Measurements from ENCODE around the gene CCL5. TPM values are rescaled to one million over a fixed set of nuclear protein-coding genes. Genes with fewer than 3 reads are reported as not detected.

CCL5 gene
- total and polyA plus RNA-seq, 4 donors: 3.2 to 15.3 (median 10.7) TPM

DNA sequence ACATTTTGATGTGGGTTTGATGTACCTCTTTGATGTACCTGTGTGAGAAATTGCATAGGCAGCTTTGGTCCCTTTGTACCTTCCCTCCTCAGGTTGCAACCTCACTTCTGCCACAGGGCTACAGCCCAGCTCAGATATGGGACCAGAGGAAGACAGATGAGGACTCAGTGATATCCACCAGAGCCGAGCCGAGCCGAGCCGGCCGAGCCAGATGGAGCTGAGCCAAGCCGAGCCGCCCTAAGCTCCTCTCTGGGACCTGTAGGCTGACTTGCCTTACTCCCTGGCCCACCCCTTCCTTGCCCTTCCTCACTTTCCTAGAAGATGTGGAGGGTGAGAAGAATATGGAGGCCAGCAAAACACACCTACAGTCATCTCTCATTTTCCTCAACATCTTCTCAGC lies 15.3 kb downstream of the CCL5 start:
- H3K27ac ChIP-seq (ENCODE audit: low read depth in 1 of 2, low read length in 1 of 2): no peak overlapping the region
- H3K27me3 ChIP-seq (ENCODE audit: control insufficient read depth in 3 of 3, insufficient read depth in 3 of 3, low read length in 2 of 3): no peaks in the 10 kb centered on the region
- H3K36me3 ChIP-seq (ENCODE audit: control insufficient read depth in 4 of 4, insufficient read depth in 4 of 4, low read length in 4 of 4): no peaks in the 10 kb centered on the region
- no peak for TF ChIP-seq CTCF (IDR thresholded peaks at IDR 0.05; ENCODE audit: control extremely low read depth, extremely low read depth)
- WGBS, 2 donors: 92 to 94% methylated on average over 7 of the region's 7 CpGs
- no peak overlapping the region for H3K4me3 ChIP-seq
- H3K4me1 ChIP-seq (ENCODE audit: control insufficient read depth in 5 of 5, insufficient read depth in 5 of 5, low read length in 5 of 5): no peaks in the 10 kb centered on the region
- DNase-seq (no peak), ATAC-seq (ENCODE audit: insufficient read depth, low FRiP score) (no peak)
- no peaks in the 10 kb centered on the region for H3K9me3 ChIP-seq (ENCODE audit: control insufficient read depth in 4 of 4, insufficient read depth in 3 of 4, low read length in 3 of 4)
- H3K9ac ChIP-seq (ENCODE audit: insufficient read depth in 1 of 2, low read length in 2 of 2): no peak overlapping the region

- no peak for TF ChIP-seq CTCF (IDR thresholded peaks at IDR 0.05; ENCODE audit: control extremely low read depth, extremely low read depth)
- Histone ChIP-seq H3K27me3 (ENCODE audit: control insufficient read depth in 3 of 3, insufficient read depth in 3 of 3, low read length in 2 of 3) (no peaks in the 10 kb centered on the region), H3K9me3 (ENCODE audit: control insufficient read depth in 4 of 4, insufficient read depth in 3 of 4, low read length in 3 of 4) (no peaks in the 10 kb centered on the region), H3K4me3 (no peak overlapping the region), H3K36me3 (ENCODE audit: control insufficient read depth in 4 of 4, insufficient read depth in 4 of 4, low read length in 4 of 4) (peaks cover 0 to 3% (median 0%) of the 10 kb centered on the region in 4 donors), H3K27ac (ENCODE audit: low read depth in 1 of 2, low read length in 1 of 2) (no peak overlapping the region), H3K9ac (ENCODE audit: insufficient read depth in 1 of 2, low read length in 2 of 2) (no peak overlapping the region), H3K4me1 (ENCODE audit: control insufficient read depth in 5 of 5, insufficient read depth in 5 of 5, low read length in 5 of 5) (no peaks in the 10 kb centered on the region)
- ATAC-seq (ENCODE audit: insufficient read depth, low FRiP score) (no peak), DNase-seq (peak; percentile 20 to 53 (median 20))
- WGBS, 2 donors: 76 to 82% methylated on average over 2 of the region's 2 CpGs
Observed at GRCh38 chr17:35856603-35857002, 23.6 kb downstream of the CCL5 start.

GRCh38 chr17:35855965-35856364 lies 24.2 kb downstream of the CCL5 start:
- no peak for TF ChIP-seq CTCF (IDR thresholded peaks at IDR 0.05; ENCODE audit: control extremely low read depth, extremely low read depth)
- H3K4me3 ChIP-seq: no peak overlapping the region
- no peaks in the 10 kb centered on the region for H3K27me3 ChIP-seq (ENCODE audit: control insufficient read depth in 3 of 3, insufficient read depth in 3 of 3, low read length in 2 of 3)
- H3K36me3 ChIP-seq (ENCODE audit: control insufficient read depth in 4 of 4, insufficient read depth in 4 of 4, low read length in 4 of 4): peaks cover 0 to 3% (median 0%) of the 10 kb centered on the region in 4 donors
- DNase-seq (no peak), ATAC-seq (ENCODE audit: insufficient read depth, low FRiP score) (no peak)
- H3K4me1 ChIP-seq (ENCODE audit: control insufficient read depth in 5 of 5, insufficient read depth in 5 of 5, low read length in 5 of 5): no peaks in the 10 kb centered on the region
- 74 to 80% methylated on average over 5 of the region's 5 CpGs for WGBS, 2 donors
- H3K9ac ChIP-seq (ENCODE audit: insufficient read depth in 1 of 2, low read length in 2 of 2): no peak overlapping the region
- no peak overlapping the region for H3K27ac ChIP-seq (ENCODE audit: low read depth in 1 of 2, low read length in 1 of 2)
- H3K9me3 ChIP-seq (ENCODE audit: control insufficient read depth in 4 of 4, insufficient read depth in 3 of 4, low read length in 3 of 4): no peaks in the 10 kb centered on the region

All from lung (tissue), 12 donors.